SKM-1 treated with dmso at 0.1 percent for 144 hours (cell line): ENCODE data around the gene TCEAL9.
"Not testable (repeated sequence)": the region's sequence is repeated elsewhere in the genome, so short reads cannot be mapped to it uniquely, and the experiment has no call there.

Source experiments
- DNase-seq: peaks from one replicate; lab custom pipeline; 2025; ENCODE audit not compliant: unreplicated experiment; lab: John Stamatoyannopoulos, UW

TCEAL9 gene

GRCh38 chrX:103356130-103356798 lies at the start of gene TCEAL9:
TSS of gene TCEAL9 (plus strand) at chrX:103356506. CDS start at chrX:103357685, 1,179 bp downstream.
- no peak for DNase-seq

- no peak for DNase-seq
These were observed 46.3 kb upstream of the TCEAL9 start for GRCh38 chrX:103309860-103310554.

DNA sequence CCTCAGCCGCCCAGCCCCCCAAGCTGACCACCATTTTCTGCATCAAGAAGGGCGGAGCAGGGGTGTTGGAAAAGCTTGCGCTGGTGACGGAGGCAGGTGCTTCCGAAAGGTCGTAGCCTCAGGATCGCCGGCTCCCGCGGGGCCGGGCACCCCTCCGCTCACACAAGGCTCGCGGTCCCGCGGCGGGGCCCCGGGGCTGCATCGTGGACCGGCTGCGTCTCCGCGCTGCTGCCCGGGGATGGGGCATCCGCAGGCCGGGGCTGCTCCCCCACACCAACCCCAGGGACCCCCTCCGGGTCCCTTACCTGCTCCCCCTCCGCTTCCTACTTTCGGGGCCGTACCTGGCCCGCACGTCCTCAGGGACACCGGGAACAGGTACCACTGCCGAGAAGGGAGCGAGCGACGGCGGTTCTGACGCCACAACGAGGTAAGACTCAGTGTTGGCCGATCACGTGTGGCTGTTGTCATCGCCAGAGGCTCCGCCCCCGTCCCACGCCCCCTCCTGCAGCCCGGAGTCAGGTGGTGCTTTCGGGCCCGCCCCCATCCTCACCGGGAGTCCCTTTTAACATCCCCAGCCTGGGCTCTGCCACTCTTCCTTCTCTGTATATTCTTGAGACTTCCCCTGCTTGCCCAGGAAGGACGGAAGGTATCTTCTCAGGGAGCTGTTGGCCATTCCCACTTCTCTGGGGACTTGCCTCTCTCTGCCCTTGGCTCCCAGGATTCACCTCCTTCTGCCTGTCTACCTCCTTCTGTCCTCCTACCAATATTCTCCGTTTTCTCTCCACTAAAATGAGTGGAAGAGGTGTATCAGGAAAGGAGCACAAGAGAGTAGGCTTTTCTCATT lies 45.5 kb upstream of the TCEAL9 start, which contains the start of gene BEX2:
Gene BEX2 (minus strand): TSS at position 436 of the 844 bp plus-strand sequence. CDS start 1,014 bp downstream, outside the sequence.
- DNase-seq = peak; percentile 8

DNA sequence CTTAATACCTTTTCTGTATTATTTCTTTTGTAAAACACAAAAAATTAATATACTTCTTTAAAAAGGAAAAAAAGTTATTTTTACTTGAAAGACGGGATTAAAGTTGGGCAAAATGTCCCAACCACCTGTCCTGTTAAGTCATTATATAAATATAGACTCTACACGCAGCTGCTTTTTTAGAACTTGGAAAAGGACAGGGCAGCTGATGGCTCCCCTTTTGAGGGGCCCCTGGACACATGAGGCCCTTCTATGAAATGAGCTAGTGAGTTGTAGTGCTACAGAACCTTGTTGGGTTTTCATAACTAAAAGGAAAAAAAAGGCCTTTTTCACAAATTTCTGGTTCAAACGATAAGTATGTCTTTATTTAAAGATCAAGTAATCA lies 44.9 kb upstream of the TCEAL9 start:
- DNase-seq = no peak

DNA sequence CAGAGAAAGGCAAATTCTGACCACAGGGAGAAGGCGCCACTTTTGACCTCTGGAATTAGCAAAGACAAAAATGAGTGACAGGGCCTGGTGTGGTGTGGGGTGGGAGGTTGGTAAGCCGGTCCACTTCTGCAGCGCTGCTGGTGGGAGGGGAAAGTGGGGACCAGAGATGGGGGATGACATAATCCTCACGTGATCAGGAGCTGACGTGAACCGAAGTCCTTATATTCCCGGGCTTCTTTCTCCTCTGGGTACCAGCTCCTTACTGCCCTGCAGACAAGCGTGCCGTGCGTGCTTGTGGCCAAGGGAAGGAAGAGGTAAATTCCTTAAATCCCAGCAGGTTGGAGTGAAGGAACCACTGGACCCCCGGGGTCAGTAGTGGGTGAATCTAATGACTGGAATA lies 26.3 kb upstream of the TCEAL9 start, which contains the start of gene TCEAL7:
Gene TCEAL7 (plus strand): TSS at position 249 of the 400 bp plus-strand sequence. CDS start 1,165 bp downstream, outside the sequence.
- DNase-seq = no peak

DNA sequence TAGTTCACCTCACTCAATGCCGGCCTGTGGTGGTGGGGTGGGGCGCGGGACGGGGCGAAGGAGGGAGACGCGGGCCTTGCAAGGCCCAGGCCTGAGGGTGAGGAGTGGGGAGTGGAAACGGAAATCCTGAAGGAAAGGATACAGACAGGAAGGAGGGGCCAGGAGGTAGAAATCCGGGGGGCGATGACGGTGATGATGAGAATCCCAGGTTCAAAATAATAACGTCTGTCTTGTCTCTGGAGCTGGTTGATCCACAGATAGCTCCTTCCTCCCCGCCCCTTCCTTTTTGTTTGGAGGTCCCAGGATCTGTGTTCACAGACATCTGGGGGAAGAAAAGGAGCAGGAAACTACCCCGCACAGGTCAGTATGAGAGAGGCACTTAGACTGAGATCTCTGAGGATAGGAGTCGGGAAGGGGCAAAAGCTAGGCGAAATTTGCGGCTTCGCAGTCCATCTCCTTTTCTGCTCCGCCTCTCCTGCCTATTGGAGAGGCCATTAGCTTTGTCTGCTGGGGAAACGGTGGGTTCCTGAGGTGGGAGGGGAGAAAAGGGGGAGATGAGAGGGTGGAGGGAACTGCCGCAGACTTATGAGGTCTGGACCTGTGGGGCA lies 25.5 kb upstream of the TCEAL9 start:
- DNase-seq = no peak

GRCh38 chrX:103338663-103339062 lies 17.6 kb upstream of the TCEAL9 start:
- no peak for DNase-seq

DNA sequence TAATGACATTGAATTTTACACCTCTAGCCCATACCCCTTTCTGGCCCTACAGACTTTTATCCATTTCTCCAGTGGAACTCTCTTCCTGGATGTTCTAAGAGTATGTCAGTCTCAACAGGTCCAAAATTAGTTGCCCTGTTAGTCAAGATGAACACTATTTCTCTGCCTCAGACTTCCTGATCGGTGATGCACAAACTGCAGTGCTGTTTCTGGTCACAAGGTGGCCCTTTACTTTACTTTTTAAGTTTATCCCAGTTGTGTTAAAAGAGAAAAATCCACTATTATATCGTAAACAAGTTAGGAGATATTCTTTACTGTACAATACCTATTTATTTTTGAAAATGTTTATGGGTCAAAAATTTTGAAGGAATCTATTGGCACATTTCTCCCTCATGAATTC lies 13.2 kb upstream of the TCEAL9 start:
- no peak for DNase-seq

DNA sequence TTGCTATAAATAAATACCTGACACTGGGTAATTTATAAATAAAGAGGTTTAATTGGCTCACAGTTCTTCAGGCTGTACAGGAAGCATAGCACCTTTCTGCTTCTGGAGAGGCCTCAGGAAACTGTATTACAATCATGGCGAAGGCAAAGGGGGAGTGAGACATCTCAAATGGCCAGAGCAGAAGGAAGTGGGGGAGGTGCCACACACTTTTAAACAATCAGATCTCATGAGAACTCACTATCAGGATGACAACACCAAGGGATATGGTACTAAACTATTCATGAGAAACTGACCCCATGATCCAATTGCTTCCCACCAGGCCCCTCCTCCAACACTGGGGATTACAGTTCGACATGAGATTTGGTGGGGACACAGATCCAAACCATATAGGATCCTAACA lies 11.7 kb upstream of the TCEAL9 start:
- no peak for DNase-seq

DNA sequence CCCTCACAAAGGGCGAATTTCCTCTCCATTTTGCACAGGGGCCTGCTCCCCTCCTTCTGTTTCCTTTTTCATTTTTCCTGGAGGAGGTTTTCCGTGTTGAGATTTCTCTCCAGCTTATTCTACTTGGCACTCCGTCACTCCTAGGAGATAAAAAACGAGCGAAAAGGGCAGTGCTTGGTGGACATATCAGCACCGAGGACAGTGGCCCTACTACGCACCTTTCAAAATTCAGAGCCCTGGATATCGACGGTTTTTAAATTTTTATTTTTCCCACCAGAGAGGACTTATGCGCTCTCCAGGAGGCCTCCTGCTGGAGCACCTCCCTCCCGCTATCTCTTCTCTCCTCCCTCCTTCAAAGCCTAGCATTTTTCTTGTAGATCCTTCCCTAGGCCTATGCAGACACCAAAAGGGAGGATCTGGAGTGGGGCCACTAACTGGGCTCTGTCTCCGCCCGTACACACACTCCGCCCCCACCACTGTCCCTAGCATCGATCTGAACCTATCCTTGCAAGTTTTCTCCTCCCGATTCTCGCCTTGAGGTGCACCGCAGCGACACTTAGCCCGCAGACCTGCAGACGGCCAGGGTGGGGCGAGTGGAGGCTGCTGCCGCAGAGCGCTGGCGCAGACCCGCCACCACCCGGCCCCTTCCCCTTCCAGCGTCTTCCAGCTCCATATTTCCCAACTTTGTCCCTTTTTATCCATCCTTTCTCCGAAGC lies 8.5 kb upstream of the TCEAL9 start:
- no peak for DNase-seq

DNA sequence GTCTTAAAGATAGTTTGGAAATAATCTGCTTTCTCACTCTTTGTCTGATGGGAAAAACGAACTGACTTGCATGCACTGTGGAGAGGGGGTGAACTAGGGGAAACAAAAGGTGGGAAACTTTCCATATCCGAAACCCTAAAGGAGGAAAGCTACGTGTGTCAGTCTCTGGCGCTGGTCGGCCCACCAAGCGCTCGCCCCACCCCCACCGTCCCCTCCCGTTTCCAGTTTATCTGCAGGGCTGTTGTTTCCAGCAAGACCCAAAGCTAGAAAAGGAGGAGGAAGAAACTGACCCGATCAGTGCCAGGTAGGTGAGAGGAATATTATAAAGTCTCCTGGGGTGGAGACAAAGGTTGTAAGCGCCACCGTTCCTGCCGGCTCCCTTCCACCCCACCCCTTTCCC lies 552 bp downstream of the TCEAL9 start:
- DNase-seq = no peak

DNA sequence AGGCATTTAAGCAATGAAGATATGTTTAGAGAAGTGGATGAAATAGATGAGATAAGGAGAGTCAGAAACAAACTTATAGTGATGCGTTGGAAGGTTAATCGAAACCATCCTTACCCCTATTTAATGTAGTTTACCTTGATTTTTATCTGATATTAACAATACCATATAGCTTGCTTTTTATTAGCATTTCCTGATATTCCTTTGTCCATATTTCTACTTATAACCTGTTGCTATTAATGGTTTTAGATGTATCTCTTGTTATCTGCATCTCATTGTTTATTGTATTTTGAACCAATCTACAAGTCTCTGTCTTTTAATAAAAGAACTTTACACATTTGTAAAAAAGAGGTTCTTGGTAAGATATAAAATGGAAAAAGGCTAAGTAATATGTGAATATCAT lies 1.6 kb downstream of the TCEAL9 start:
- no peak for DNase-seq

GRCh38 chrX:103359605-103360004 lies 3.3 kb downstream of the TCEAL9 start:
- DNase-seq = not testable (repeated sequence)

DNA sequence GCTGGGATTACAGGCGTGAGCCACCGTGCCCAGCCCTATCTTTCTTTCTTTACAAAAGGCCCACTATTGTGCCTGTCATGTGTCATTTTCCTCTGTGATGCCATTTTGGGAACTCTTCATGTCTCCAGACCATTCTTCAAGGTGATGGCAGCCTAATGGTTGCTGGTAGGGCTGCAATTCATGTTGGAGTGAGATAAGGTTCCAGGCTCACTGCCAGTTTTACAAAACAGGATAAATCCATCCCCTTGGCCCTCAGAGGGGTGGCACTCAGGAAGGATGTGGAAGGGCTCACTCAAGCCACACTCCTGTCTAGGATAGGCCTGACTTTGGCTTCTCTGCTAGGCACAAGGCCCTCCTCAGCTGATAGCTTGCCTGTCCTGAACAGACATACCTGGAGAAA lies 3.8 kb downstream of the TCEAL9 start:
- DNase-seq = no peak

DNA sequence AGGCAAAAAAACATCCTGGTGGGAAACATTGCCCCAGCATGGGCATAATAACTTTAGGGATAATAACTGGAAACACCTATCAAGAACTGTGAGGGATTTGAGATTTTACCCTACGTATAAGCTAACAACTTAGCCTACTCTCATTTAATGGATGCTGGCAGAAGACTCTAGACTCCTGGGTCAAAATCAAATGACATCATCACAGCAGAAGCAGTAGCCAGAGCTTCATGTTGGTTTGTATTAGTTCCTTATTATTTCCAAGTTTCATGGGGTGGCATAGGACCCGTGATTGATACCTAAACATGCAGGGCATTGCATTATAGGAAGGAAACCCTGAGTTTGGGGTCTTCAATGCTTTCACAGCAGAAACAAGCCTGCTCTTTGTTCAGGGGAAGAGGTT lies 4.6 kb downstream of the TCEAL9 start:
- DNase-seq = no peak

GRCh38 chrX:103361798-103362197 lies 5.5 kb downstream of the TCEAL9 start:
- DNase-seq = no peak

DNA sequence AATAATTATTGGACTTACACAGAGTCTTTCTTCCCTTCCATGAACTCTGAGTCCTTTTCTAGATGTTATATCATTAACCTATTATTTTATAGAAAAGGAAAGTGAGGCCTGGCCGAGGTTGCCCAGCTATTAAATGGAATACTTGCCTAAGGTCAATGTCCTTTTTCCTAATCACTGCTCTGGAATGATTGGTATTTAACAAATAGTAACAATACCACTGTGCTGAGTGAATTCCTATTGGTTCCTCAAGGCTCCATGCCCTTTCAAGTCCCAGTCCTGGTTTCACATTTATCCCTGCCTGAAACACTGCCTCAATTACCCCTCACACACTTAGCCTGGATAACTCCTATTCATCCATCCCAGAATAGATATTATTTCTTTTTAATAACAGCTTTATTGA lies 6.2 kb downstream of the TCEAL9 start:
- DNase-seq = no peak

GRCh38 chrX:103363046-103363445 lies 6.7 kb downstream of the TCEAL9 start:
- no peak for DNase-seq

DNA sequence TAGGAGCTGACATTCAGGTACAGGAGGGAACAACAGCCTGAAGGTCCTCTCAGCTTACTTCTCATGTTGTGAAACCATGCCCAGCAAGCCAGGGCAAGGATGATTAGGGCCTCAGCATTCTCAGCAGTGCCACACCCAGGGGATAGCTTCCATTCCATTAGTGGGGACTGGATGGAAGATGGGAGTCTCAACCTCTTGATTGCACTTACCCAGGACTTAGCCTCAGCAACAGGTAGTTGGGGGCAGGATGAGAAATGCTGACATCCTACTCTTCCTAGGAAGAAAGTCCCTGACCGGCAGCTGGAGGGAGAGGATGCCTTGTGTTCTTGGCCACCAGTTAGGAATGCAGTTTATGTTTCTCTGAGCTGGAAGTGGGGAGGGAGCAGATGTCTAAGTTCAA lies 11.2 kb downstream of the TCEAL9 start:
- DNase-seq = no peak

- no peak for DNase-seq
These were observed 13.2 kb downstream of the TCEAL9 start for GRCh38 chrX:103369479-103369878.

DNA sequence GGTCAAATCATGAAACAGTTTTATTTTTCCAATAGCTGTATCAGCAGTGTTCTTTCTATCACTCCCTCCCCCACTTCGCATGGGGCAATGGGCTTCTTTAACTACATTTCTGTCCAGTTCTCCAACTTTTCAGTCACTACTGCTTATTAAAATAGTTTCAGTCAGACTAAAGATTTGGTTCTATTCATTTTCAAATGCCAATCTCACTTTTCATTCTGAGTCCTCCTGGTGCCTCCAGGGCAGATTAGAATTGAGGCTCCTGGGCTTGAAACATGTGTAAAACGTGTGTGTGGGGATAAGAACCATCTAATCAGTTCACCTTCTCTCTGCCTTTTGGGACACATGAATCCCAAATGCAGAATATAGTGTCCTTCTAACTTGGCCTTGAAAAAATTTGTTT lies 16.6 kb downstream of the TCEAL9 start:
- DNase-seq = no peak
